GM18858 (cell line): ENCODE data around the gene ZNF783.
A peak's percentile ranks its signal among the peaks of the same experiment; 100 is the strongest.
"Not testable (repeated sequence)": the region's sequence is repeated elsewhere in the genome, so short reads cannot be mapped to it uniquely, and the experiment has no call there.

Experiments used
- ATAC-seq: cut with Tn5 transposase; IDR thresholded peaks from one replicate; pipeline ENCODE4 v1.9.1; 2021; ENCODE audit not compliant: unreplicated experiment

Gene ZNF783

DNA sequence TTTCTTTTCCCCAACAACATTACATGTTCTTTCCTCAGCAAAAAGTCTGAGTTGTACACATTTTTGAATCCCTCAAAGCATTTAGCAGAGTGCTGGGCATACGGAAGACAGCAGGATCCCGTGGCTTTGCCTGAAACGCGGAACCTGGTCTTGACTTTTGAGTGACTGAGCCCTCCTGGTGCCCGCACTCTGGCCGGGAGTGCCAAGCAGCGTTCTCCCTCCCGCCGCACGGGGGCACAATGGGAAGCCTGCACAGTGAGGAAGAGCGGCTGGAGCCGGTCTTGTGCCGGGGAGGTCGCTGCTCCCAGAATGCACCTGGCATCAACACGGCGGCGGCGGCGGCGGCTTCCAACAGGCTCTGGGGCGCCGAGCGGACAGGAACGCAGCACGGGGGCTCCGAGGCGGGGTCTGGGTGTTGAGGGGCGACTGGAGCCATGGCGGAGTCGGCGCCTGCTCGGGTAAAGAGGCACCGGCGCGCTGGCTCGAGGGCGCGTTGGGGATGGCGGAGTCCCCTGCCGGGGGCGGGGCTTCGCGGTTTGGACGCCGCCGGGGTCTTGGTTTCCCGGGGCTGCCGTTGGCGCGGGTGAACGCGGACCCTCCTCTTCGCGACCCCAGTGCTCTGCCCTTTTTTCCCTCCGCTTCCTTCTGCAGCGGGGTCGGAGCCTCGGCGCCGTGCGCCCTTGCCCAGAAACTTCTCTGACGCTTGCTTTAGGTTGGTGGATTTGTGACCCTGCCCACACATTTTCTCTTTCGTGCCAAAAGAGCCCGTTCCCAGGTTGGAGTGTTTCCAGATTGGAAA, 22.5 kb upstream of the ZNF783 start, which contains the start of gene ZNF212:
ZNF212 (plus strand) TSS at position 307 of the 799 bp plus-strand sequence; CDS start at position 435, 128 bp downstream.
- peak; percentile 97 for ATAC-seq

DNA sequence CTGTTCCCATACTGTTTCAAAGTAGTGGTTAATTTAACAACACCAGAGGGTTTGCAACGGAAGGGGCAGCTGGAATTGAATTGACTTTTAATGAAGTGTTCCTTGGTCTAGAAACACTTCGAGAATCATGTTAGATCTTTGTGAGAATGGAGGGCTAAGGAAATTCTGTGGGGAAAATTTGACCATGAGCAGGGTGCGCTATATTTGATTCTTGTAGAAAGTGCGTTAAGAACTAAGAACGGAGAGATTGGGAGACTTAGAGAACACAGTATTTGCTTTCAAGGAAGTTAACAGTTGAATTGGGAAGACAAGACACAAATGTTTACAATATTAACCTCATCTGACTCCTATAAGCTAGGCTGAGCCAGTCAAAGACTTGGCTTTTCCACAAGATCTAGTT, 21.4 kb upstream of the ZNF783 start:
- no peak for ATAC-seq

DNA sequence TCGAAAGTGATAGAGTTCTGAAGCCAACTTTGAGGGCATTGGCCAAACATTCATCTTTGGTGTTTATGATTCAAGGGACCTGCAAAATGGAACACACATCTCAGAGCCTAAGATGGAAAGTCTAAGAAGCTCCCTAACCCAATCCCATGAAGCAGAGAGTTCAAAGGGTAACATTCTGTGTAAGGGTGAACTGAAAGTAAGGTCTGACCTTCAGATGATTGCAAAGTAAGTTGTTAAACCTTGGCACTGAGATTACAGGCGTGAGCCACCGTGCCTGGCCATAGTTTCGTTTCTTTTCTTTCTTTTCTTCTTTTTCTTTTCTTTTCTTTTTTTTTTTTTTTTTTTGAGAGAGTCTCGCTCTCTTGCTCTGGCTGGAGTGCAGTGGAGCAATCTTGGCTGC, 20.3 kb upstream of the ZNF783 start:
- ATAC-seq, result no peak

DNA sequence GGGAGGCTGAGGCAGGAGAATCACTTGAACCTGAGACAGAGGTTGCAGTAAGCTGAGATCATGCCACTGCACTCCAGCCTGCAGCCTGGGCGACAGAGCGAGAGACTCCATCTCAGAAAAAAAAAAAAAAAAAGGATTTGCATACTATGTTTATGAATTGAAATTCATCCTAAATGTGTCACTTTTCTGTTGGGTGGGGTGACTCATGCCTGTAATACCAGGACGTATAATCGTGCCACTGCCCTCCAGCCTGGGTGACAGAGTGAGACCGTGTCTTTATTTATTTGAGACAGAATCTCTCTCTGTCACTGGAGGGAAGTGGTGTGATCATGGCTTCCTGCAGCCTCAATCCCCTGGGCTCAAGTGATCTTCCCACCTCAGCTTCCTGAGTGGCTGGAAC, 16.8 kb upstream of the ZNF783 start:
- ATAC-seq, result no peak

DNA sequence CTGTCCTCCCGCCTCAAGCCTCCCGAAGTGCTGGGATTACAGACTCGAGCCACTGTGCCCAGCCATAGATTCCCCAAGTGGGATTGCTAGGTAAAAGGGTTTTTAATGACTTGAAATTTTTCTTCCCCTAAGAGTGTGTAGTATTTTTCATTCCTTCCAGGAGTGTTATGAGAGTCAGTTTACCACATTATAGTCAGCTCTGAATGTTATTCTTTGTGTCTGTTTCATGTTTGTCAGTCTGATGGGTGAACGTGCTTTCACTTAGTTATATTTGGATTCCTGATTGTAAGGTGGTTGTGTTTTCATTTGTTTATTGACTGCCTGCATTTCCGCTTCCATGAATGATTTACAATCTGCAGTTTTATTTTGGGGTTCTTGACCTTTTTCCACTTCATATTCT, 16.3 kb upstream of the ZNF783 start:
- ATAC-seq, result no peak

DNA sequence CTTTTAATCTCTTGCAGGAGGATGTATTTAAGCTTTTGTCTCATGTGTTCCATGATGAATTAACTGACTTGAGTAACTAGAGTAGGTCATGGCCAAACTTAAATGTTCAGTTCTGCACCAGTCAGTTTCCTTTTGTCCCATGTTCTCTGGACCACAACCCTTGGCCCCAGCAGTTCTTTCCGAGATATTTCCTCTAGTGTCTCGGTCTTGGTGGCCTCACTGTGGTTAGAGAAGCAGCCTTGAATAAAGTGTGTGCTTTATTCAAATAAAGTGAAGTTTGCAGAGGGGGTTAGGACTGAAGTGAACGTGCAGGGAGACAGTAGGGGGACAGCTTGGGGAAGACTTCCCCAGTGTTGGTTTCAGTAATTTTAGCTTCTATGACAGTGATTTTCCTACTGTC, 13.2 kb upstream of the ZNF783 start:
- ATAC-seq, result peak; percentile 41

DNA sequence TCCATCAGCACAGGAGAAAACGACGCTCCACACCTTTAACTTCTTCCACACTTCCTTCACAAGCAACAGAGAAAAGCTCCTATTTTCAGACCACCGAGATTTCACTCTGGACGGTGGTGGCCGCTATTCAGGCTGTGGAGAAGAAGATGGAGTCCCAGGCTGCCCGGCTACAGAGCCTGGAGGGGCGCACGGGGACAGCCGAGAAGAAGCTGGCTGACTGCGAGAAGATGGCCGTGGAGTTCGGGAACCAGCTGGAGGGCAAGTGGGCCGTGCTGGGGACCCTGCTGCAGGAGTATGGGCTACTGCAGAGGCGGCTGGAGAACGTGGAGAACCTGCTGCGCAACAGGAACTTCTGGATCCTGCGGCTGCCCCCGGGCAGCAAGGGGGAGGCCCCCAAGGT, 11.8 kb upstream of the ZNF783 start:
- not testable (repeated sequence) for ATAC-seq

DNA sequence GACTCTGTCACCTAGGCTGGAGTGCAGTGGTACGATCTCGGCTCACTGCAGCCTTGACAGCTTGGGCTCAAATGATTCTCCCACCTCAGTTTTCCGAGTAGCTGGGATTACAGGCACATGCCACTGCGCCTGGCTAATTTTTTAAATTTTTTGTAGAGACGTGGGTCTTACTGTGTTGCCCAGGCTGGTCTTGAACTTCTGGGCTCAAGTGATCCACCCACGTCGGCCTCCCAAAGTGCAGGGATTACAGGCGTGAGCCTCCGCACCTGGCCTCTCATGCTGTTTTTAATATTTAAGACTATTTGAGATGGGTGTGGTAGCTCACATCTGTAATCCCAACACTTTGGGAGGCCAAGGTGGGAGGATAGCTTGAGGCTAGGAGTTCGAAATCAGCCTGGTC, 10.5 kb upstream of the ZNF783 start:
- not testable (repeated sequence) for ATAC-seq

DNA sequence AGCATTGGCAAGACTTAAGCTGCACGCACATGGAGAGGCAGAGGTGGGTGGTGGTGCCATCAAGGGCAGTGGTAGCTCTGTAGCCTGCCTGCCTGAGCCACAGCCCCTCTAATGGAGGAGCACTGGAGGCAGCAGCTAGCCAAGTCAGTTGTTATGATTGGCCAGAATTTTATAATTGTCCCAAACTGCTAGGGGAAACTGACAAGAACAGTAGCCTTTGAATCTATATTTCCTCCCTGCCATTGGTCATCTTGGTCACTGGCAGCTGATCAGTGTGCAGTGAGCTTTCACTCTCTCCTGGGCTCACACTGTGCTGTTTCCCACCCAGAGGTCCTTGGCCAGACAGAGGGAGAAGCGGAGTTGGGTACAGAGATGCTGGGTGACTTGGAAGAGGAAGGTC, 9.6 kb upstream of the ZNF783 start:
- no peak for ATAC-seq

DNA sequence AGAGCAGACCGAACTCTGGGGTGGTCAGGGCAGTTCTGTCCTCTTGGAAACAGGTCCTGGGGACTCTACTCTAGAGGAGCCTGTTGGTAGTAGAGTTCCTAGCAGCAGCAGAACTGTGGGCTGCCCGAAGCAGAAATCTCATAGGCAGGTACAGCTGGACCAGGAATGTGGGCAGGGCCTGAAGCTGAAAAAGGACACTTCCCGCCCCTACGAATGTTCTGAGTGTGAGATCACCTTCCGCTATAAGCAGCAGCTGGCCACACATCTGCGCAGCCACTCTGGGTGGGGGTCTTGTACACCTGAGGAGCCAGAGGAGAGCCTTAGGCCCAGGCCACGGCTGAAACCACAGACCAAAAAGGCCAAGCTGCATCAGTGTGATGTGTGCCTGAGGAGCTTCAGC, 8.3 kb upstream of the ZNF783 start:
- ATAC-seq, result no peak

DNA sequence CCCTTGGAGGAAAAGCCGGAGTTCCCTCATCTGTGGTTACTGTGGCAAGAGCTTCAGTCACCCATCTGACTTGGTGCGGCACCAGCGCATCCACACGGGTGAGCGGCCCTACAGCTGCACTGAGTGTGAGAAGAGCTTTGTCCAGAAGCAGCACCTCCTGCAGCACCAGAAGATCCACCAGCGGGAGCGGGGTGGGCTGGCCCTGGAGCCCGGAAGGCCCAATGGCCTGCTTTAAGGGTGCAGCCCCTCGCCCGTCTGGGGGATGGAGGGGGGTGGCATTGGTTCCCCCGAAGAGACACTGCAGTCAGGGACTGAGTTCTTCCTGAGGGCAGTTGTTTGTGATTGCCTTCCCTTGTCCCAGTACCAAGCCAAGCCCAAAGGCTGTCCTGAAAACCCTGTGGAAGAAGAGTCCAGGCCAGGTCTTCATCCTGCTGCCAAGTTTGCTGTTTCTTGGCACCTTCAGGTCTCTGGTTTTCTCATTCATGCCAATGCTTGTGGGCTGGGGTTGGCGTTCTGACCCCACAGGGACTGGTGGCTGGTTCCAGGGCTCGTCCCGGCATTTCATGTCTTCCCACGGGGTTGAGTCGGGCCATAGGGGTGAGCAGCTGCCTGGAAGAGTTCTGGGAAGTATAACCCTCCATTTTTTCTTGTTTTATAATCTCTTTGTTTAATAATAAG, 7.7 kb upstream of the ZNF783 start:
- ATAC-seq, result no peak

DNA sequence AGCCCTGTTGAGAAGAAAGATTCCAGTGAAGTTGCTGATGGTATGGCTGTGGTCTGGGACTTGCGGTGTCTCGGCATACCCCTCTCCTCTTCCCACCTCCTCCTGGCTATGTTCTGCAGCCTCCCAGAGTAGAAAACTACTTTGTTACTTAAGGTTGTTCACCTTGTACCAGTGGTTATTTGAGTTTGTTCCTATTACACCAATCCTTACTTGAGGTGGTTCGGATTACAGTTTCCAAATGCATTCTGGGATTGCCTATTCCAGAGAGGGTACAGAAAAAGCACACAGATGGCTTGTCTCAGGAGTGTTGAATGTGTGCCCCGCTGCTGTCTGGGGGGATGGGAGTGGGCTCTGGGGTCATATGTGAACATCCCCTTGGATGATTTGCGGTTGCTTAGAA, 6.8 kb upstream of the ZNF783 start:
- no peak for ATAC-seq

DNA sequence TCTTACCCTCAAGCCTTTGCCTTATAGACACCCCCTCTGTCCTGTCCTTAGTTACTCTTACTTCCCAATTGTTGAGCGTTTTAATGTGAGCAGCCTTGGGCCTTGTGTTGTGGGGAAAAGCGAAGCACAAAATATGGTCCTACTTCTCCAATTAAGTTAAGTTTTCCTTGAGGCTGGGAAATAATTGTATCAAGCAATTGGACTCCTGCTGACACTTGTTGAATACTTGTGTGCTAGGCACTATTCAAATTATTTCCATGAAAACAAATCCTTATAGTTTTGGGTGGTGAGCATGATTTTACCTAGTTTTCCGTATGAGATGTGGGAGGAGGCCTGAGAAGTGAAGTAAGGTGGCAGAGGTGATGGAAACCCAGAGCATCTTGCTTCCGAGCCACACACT, 5.4 kb upstream of the ZNF783 start:
- no peak for ATAC-seq

DNA sequence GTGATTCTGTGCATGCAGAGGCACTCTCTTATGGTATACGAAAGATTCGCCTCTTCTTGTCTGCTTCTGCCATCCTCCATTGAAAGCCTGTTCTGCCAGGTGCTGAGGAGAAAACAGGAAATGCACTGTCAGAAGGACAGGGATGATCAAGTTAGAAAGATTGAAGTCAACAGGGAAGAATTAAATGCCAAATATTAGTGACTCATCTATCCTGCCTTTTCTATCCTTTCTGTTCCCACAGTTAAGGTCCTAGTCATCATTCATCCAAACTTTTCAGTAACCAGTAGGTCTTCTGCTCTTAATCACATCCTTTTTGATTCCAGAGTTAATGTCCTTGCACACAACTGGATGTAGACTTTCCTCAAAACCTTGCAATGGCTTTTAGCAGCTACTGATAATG, 4.8 kb upstream of the ZNF783 start:
- ATAC-seq, result no peak

DNA sequence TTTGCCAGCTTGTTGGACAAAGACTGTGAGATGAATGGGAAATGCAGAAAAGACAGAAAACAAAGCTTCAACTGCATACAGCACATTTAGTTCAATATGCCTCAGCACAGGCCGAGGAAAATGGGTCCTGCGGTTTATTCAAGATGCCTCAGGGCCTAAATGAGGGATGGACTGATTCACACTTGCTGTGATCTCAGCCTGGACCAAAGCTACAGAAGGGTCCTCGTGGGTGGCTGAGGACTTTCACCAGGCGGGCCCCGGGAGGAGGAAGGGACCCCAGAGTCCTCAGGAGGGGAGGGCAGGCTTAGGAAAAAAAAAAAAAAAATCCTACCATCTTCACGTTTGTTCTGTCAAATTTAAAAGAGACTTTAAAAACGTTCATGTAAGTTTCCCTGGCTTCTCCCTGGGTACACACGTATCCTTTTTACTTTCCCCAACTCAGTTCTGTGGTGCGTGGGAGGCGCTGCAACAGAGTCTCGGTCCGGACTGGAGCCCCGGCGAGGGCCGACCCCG, 624 bp upstream of the ZNF783 start:
- ATAC-seq, result no peak

DNA sequence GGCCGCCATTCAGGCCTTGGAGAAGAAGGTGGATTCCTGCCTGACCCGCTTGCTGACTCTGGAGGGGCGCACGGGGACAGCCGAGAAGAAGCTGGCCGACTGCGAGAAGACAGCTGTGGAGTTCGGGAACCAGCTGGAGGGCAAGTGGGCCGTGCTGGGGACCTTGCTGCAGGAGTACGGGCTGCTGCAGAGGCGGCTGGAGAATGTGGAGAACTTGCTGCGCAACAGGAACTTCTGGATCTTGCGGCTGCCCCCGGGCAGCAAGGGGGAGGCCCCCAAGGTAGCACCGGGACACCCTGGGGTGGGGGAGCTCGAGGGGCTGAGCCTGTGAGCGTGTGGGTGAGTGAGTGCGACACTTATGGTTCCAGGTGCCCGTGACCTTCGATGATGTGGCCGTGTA, 4.5 kb downstream of the ZNF783 start:
- ATAC-seq, result no peak

DNA sequence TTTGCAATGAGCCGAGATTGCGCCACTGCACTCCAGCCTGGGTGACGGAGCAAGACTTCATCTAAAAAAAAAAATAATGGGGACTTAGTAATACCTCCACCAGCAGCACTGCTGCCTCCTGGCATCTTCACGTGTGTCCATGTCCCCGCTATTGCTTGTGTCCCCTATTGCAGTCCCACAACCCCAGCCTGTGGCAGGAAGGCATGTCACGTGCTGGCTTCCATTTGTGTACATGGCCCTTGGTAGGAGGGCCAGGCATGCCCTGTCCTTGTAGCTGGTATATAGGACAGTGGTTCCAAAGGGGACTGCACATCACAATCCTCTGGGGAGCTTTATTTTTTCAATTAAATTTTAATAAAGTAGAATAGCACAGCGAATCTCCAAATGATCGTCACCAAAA, 5.7 kb downstream of the ZNF783 start:
- ATAC-seq, result no peak

DNA sequence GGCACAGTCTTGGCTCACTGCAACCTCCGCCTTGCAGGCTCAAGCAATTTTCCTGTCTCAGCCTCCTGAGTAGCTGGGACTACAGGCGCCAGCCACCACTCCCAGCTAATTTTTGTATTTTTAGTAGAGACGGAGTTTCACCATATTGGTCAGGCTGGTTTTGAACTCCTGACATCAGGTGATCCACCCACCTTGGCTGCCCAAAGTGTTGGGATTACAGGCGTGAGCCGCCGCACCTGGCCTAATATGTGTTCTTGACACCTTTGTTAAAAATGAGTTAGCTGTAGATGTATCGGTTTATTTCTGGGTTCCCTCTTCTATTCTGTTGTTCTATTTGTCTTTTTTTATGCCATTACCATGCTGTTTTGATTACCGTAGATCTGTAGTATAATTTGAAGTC, 12.4 kb downstream of the ZNF783 start:
- not testable (repeated sequence) for ATAC-seq

DNA sequence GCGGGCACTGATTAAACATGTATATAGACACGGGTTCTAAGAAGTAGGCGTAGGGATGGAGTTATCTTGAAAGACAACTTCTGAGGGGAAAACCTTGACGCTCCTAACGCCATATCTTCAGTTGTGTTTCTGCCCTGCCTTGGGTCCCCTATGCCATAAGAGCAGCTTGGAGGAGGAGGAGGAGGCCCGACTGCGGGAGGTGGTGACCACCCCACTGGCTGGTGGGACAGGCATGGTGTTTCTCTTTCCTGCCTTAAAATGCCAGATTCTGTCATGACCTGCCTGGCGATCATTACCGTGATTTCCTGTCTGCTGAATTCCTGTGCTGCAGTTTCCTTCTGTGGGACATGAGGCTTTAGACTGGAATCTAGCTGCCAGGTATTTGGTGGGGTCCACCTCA, 15.9 kb downstream of the ZNF783 start:
- ATAC-seq, result no peak

DNA sequence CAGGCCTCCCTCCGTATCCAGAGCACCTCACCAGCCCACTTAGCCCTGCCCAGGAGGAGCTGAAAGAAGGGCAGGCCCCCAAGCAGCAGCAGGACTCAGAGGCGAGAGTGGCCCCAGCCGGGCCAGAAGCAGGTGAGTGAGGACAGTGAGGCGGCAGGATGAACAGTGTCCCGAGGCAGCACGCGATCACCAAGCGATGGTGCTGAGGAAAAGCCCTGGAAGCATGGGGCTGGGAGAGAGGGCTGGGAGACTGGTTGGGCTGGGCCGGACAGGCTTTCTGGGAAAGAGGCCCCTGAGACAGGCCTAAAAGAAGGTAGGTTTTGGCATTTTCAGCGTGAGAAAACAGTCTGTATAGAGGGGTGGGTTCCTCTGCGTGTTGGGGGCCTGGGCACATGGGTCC, 16.4 kb downstream of the ZNF783 start:
- no peak for ATAC-seq

DNA sequence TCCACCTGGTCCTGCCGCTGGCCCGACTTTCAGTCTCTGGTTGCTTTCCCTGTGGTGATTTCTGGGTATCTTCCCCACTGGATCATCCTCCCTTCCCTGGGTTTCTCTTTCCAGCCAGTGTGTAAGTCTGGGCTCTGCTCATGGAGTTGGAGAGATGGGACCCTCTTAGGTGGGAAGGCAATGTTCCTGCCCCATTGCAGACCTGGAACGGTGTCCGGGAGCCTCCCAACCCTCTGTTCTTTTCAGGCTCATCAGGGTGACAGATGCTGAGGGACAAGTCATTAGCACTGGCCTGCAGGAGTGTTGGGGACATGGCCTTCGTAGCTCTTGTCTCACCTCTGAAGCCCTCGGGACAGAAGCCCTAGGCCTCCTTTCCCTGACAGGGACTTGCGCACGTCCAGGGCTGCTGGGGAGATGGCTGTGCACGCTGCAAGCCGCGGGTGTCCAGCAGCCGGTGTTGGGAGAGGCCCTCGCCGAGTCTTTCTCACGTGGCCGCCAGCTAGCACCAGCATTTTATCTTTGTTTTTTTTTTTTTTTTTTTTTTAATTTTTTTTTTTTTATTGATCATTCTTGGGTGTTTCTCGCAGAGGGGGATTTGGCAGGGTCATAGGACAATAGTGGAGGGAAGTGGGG, 17.2 kb downstream of the ZNF783 start:
- ATAC-seq, result no peak

DNA sequence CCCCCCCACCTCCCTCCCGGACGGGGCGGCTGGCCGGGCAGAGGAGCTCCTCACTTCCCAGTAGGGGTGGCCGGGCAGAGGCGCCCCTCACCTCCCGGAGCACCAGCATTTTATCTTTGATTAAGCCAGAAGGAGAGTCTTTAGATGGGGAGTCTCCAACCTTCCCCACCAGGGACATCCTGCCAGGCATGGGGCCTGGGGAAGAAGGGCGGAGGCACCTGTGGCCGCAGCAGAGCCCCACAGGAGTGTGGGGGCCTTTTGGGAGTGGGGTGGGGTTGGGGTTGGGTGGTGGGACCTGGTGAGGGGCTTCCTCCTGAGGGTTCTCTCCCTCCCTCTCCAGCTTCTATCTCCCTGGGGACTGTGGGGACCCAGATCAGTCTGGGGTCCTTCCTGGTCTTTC, 18.2 kb downstream of the ZNF783 start:
- ATAC-seq, result no peak
